ENCODE data around the gene PSMB7.

Gene PSMB7

GRCh38 chr9:124321416-124321815 lies 93.8 kb downstream of the PSMB7 start:
- no peak for DNase-seq

- peak; percentile 11 for DNase-seq
Observed at GRCh38 chr9:124320062-124320973, 94.9 kb downstream of the PSMB7 start.

- no peak for DNase-seq
Observed at GRCh38 chr9:124315882-124316281, 99.4 kb downstream of the PSMB7 start.

- DNase-seq = no peak
Observed at GRCh38 chr9:124313940-124314339, 101.3 kb downstream of the PSMB7 start.

- DNase-seq = no peak
Observed at GRCh38 chr9:124312290-124313265, 102.7 kb downstream of the PSMB7 start.

GRCh38 chr9:124311283-124311682 lies 104.0 kb downstream of the PSMB7 start:
- no peak for DNase-seq

- no peak for DNase-seq
Observed at GRCh38 chr9:124309667-124310084, 105.6 kb downstream of the PSMB7 start.

- no peak for DNase-seq
Observed at GRCh38 chr9:124308606-124309491, 106.4 kb downstream of the PSMB7 start.

- DNase-seq = no peak
Observed at GRCh38 chr9:124307379-124308030, 107.7 kb downstream of the PSMB7 start.

GRCh38 chr9:124306098-124306735 lies 109.0 kb downstream of the PSMB7 start:
- DNase-seq = no peak

GRCh38 chr9:124304285-124304684 lies 111.0 kb downstream of the PSMB7 start:
- no peak for DNase-seq

- DNase-seq = no peak
Observed at GRCh38 chr9:124303762-124304161, 111.5 kb downstream of the PSMB7 start.

All from NK-92 treated with Interleukin-12 subunit alpha and Interleukin-12 subunit beta, amount 100 ng/mL, for 24 hours (cell line).